ENCODE measurements around the gene NDUFV2. TPM values are rescaled to one million over a fixed set of nuclear protein-coding genes. Genes with fewer than 3 reads are reported as not detected.

The NDUFV2 gene
- total and polyA plus RNA-seq, 2 of the 8 experiments (the other 6 are each of a cell fraction or from before 2014, with no cell fraction given) = 90.8 to 191 TPM

- no peak for DNase-seq (ENCODE audit: low read depth in 1 of 2, low spot score in 2 of 2)
- Histone ChIP-seq H2AK5ac (ENCODE audit: low read depth, low read length) (no peak overlapping the region), H2BK120ac (replicated peaks; ENCODE audit: low read depth, low read length) (no peak overlapping the region), H3K4me1 (replicated peaks in 1 of 4; ENCODE audit: control insufficient read depth in 3 of 4, insufficient read depth in 4 of 4, low read length in 3 of 4) (no peaks in the 10 kb centered on the region), H3K27ac (ENCODE audit: low read depth, low read length) (no peak overlapping the region), H2BK5ac (ENCODE audit: low read depth, low read length) (no peak overlapping the region), H2AFZ (ENCODE audit: low read length) (no peak overlapping the region), H3K18ac (ENCODE audit: extremely low read depth, low read length) (no peak overlapping the region), H3K56ac (replicated peaks; ENCODE audit: insufficient read length, low read depth, low read length) (no peak overlapping the region), H3K4me3 (ENCODE audit: extremely low read depth in 1 of 4, insufficient read depth in 2 of 4, low read depth in 3 of 4, low read length in 4 of 4) (no peak overlapping the region), H2BK12ac (ENCODE audit: low read depth, low read length) (no peak overlapping the region), H4K8ac (ENCODE audit: extremely low read depth, insufficient read depth, low read length) (no peak overlapping the region), H3K14ac (ENCODE audit: insufficient read length) (no peak overlapping the region), H4K5ac (ENCODE audit: insufficient read length, low read depth, low read length) (no peak overlapping the region), H2BK15ac (ENCODE audit: low read length) (no peak overlapping the region), H4K91ac (replicated peaks; ENCODE audit: insufficient read length, low read length) (no peak overlapping the region), H3K9me3 (ENCODE audit: insufficient read depth in 2 of 2, low read depth in 1 of 2, low read length in 1 of 2) (no peaks in the 10 kb centered on the region), H3K79me1 (ENCODE audit: low read depth, low read length) (no peaks in the 10 kb centered on the region), H3K23me2 (ENCODE audit: low read depth, low read length) (no peaks in the 10 kb centered on the region), H3K4ac (replicated peaks; ENCODE audit: insufficient read length, low read depth, low read length) (no peak overlapping the region), H3K4me2 (ENCODE audit: insufficient read depth in 1 of 2, low read depth in 2 of 2, low read length in 2 of 2) (no peak overlapping the region), H4K20me1 (replicated peaks in 1 of 2; ENCODE audit: control insufficient read depth in 1 of 2, insufficient read depth in 2 of 2, low read length in 2 of 2) (peaks cover 0 to 2% of the 10 kb centered on the region in 2 experiments), H3K79me2 (ENCODE audit: control insufficient read depth in 1 of 2, insufficient read depth in 2 of 2, low read length in 2 of 2) (peaks cover 0 to 63% of the 10 kb centered on the region in 2 experiments; a peak in 3 of 4 replicates), H3K36me3 (ENCODE audit: control insufficient read depth in 2 of 4, insufficient read depth in 4 of 4, low read length in 3 of 4) (no peaks in the 10 kb centered on the region), H3K27me3 (replicated peaks in 1 of 4; ENCODE audit: control insufficient read depth in 3 of 4, extremely low read depth in 1 of 4, insufficient read depth in 3 of 4, low read length in 3 of 4) (no peaks in the 10 kb centered on the region), H3K23ac (ENCODE audit: insufficient read length) (no peak overlapping the region), H2BK20ac (ENCODE audit: low read length) (no peak overlapping the region), H3K9ac (replicated peaks in 1 of 4; ENCODE audit: extremely low read depth in 1 of 4, low read depth in 3 of 4, low read length in 3 of 4) (no peak overlapping the region)
- ChIA-PET CTCF (ENCODE audit: partially characterized antibody) (no interaction called here), POLR2A (ENCODE audit: partially characterized antibody) (interaction anchor here (0.7 kb wide), 1 partner anchor 895 kb away, joined by 4 read pairs; no protein-coding TSS in a partner anchor)
- no peak for FAIRE-seq
- WGBS, 2 experiments (ENCODE audit: extremely low coverage in 1 of 2, insufficient coverage in 1 of 2, insufficient read length in 1 of 2, insufficient replicate concordance in 2 of 2, low coverage in 1 of 2, low lambda C conversion rate in 2 of 2, missing lambda C conversion rate in 1 of 2) = 94% methylated on average over 6 of the region's 6 CpGs; no CpG with 5 or more reads in 1 of the 2 experiments
- TF ChIP-seq CBX8 (IDR thresholded peaks at IDR 0.05; ENCODE audit: borderline replicate concordance, low read depth, low read length) = no peak
- TF ChIP-seq POU5F1 (IDR thresholded peaks at IDR 0.05; ENCODE audit: low read depth, low read length) = no peak
- TF ChIP-seq SP2 (IDR thresholded peaks at IDR 0.05; ENCODE audit: low read length) = no peak
- no peak for TF ChIP-seq ZNF274 (IDR thresholded peaks at IDR 0.05; ENCODE audit: borderline replicate concordance, extremely low read depth, low read length)
- TF ChIP-seq EGR1 (IDR thresholded peaks at IDR 0.05; ENCODE audit: borderline replicate concordance, low read depth, low read length) = no peak
- no peak for TF ChIP-seq SAP30 (IDR thresholded peaks at IDR 0.05; ENCODE audit: insufficient read depth, insufficient replicate concordance, low read length)
- TF ChIP-seq MAFK (IDR thresholded peaks at IDR 0.05; ENCODE audit: low read depth, low read length) = no peak
- no peak for TF ChIP-seq SRF (IDR thresholded peaks at IDR 0.05; ENCODE audit: low read depth, low read length)
- no peak for TF ChIP-seq JUND (IDR thresholded peaks at IDR 0.05; ENCODE audit: low read length)
- no peak for TF ChIP-seq RXRA (IDR thresholded peaks at IDR 0.05; ENCODE audit: insufficient read depth, low read depth, low read length)
- no peak for TF ChIP-seq NRF1 (IDR thresholded peaks at IDR 0.05; ENCODE audit: low read depth, low read length)
- TF ChIP-seq E2F6 (IDR thresholded peaks at IDR 0.05) = no peak
- no peak for TF ChIP-seq POLR2AphosphoS5 (IDR thresholded peaks at IDR 0.05; ENCODE audit: low read depth, low read length)
- no peak for TF ChIP-seq SP4 (IDR thresholded peaks at IDR 0.05; ENCODE audit: low read length)
- no peak for TF ChIP-seq TBP (IDR thresholded peaks at IDR 0.05; ENCODE audit: low read depth, low read length)
These were observed 74.5 kb downstream of the NDUFV2 start for GRCh38 chr18:9177031-9177430.
